ENCODE results near the gene CSRP1.
"Not testable (repeated sequence)": the region's sequence is repeated elsewhere in the genome, so short reads cannot be mapped to it uniquely, and the experiment has no call there.

DNA sequence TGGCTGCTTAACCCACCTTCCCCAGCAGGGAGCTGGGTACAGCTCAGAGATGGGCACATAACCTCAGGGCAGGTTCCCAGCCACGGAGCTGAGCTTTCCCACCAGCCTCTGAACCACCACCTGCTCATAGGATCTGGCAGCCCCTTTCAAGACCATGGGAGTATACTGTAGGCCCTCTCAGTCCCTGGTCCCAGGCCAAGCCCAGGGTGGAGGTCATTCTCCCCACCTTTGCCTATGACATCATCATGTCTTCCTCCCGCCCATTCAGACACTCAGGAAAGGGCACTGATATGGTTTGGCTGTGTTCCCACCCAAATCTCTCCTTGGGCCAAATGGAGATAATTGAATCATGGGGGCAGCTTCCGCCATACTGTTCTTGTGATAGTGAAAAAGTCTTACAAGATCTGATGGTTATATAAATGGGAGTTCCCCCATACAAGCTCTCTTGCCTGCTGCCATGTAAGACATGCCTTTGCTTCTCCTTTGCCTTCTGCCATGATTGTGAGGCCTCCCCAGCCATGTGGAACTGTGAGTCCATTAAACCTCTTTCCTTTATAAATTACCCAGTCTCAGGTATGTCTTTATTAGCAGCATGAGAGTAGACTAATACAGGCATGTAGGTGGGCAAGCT is 13.8 kb downstream of the CSRP1 start:
- TF ChIP-seq CTCF, POLR2A (IDR thresholded peaks at IDR 0.05): not testable (repeated sequence)
- TF ChIP-seq POLR2AphosphoS5 (IDR thresholded peaks at IDR 0.05; ENCODE audit: insufficient read depth in 1 of 2, low read depth in 1 of 2): peak in 1 of 2 donors; percentile 51
